GM23338 (cell line): ENCODE results near the gene POR. TPM values are rescaled to one million over a fixed set of nuclear protein-coding genes. Genes with fewer than 3 reads are reported as not detected.

Source experiments
- ATAC-seq: fragments of 200-7000 bp; cut with Tn5 transposase; 3 replicates; pipeline ENCODE4 v1.9.1; 2020
- DNase-seq: peaks from one replicate; pipeline ENCODE4 v3.0.0-alpha.2; 2015; ENCODE audit warnings: low spot score
- H2AFZ ChIP-seq: fragments of 200-600 bp; sonication (generic); 2 replicates; pipeline ENCODE4 v1.8.0; 2016; ENCODE audit warnings: antibody characterized with exemption, mild to moderate bottlenecking, moderate library complexity
- H3F3A ChIP-seq: fragments of 200-600 bp; sonication (generic); replicated peaks from 2 replicates; pipeline ENCODE4 v1.8.0; 2017; ENCODE audit warnings: antibody characterized with exemption, mixed run types, low read depth
- H3K27ac ChIP-seq: fragments of 200-600 bp; sonication (generic); 2 replicates; pipeline ENCODE4 v1.6.1; 2016; ENCODE audit warnings: low read depth
- H3K27me3 ChIP-seq: fragments of 200-600 bp; sonication (generic); 2 replicates; pipeline ENCODE4 v1.8.0; 2016; ENCODE audit warnings: mild to moderate bottlenecking, mixed run types, moderate library complexity; ENCODE audit not compliant: insufficient read depth
- H3K36me3 ChIP-seq: fragments of 200-600 bp; sonication (generic); 2 replicates; pipeline ENCODE4 v1.8.0; 2016; ENCODE audit warnings: mild to moderate bottlenecking; ENCODE audit not compliant: insufficient read depth
- H3K4me1 ChIP-seq: fragments of 200-600 bp; sonication (generic); 2 replicates; pipeline ENCODE4 v1.8.0; 2016; ENCODE audit warnings: mild to moderate bottlenecking, moderate library complexity; ENCODE audit not compliant: insufficient read depth
- H3K4me2 ChIP-seq: fragments of 200-600 bp; sonication (generic); 2 replicates; pipeline ENCODE4 v1.7.1; 2017; ENCODE audit warnings: mixed run types
- H3K4me3 ChIP-seq: fragments of 200-600 bp; sonication (generic); 2 replicates; pipeline ENCODE4 v1.6.1; 2016; ENCODE audit warnings: mixed run types
- H3K79me2 ChIP-seq: fragments of 200-600 bp; sonication (generic); replicated peaks from 2 replicates; pipeline ENCODE4 v1.8.0; 2017; ENCODE audit warnings: mild to moderate bottlenecking; ENCODE audit not compliant: insufficient read depth
- H3K9me2 ChIP-seq: fragments of 200-600 bp; sonication (generic); 2 replicates; pipeline ENCODE4 v1.8.0; 2017; ENCODE audit not compliant: insufficient read depth
- H4K20me1 ChIP-seq: fragments of 200-600 bp; sonication (generic); replicated peaks from 2 replicates; pipeline ENCODE4 v1.8.0; 2017; ENCODE audit warnings: mild to moderate bottlenecking; ENCODE audit not compliant: insufficient read depth
- H3K27ac Mint-ChIP-seq: 2 replicates; pipeline ENCODE4 v1.8.0; 2020; ENCODE audit warnings: inconsistent platforms, mild to moderate bottlenecking, moderate library complexity, mixed read lengths
- H3K27me3 Mint-ChIP-seq: 3 replicates; pipeline ENCODE4 v1.8.0; 2022; ENCODE audit warnings: low read depth, mild to moderate bottlenecking, moderate library complexity, mixed read lengths, inconsistent platforms; ENCODE audit not compliant: insufficient read depth, poor library complexity
- H3K36me3 Mint-ChIP-seq: 3 replicates; pipeline ENCODE4 v1.8.0; 2021; ENCODE audit warnings: low read depth, mild to moderate bottlenecking, inconsistent platforms, moderate library complexity, mixed read lengths
- H3K4me1 Mint-ChIP-seq: 3 replicates; pipeline ENCODE4 v1.8.0; 2020; ENCODE audit warnings: mild to moderate bottlenecking, inconsistent platforms, mixed read lengths
- H3K4me3 Mint-ChIP-seq: 3 replicates; pipeline ENCODE4 v1.8.0; 2021; ENCODE audit warnings: moderate library complexity, mild to moderate bottlenecking, inconsistent platforms, mixed read lengths
- H3K9me3 Mint-ChIP-seq: 3 replicates; pipeline ENCODE4 v1.8.0; 2020; ENCODE audit warnings: moderate library complexity, mild to moderate bottlenecking, inconsistent platforms, mixed read lengths
- CREB1 ChIP-seq: fragments of 250-450 bp; sonication (Bioruptor Pico); IDR thresholded peaks from 2 replicates; pipeline ENCODE4 v1.5.0; 2020; ENCODE audit warnings: low read depth, mild to moderate bottlenecking, moderate library complexity
- EZH2 ChIP-seq: fragments of 200-600 bp; sonication (generic); IDR thresholded peaks from one replicate; pipeline ENCODE4 v1.8.0; 2017; ENCODE audit warnings: antibody characterized with exemption, mild to moderate bottlenecking, low read depth; ENCODE audit not compliant: unreplicated experiment
- EZH2phosphoT487 ChIP-seq: fragments of 200-600 bp; sonication (generic); IDR thresholded peaks from one replicate; pipeline ENCODE4 v1.8.1; 2018; ENCODE audit warnings: antibody characterized with exemption; ENCODE audit not compliant: unreplicated experiment
- JUNB ChIP-seq: IDR thresholded peaks from one replicate; pipeline ENCODE4 v1.6.1; 2016; ENCODE audit warnings: antibody characterized with exemption; ENCODE audit not compliant: unreplicated experiment
- NANOG ChIP-seq: IDR thresholded peaks from 2 replicates; pipeline ENCODE4 v1.6.1; 2016; ENCODE audit warnings: antibody characterized with exemption, borderline replicate concordance
- POLR2AphosphoS5 ChIP-seq: IDR thresholded peaks from 2 replicates; pipeline ENCODE4 v1.6.1; 2016; ENCODE audit warnings: antibody characterized with exemption, low read depth
- STAT1 ChIP-seq: IDR thresholded peaks from one replicate; pipeline ENCODE4 v1.6.1; 2016; ENCODE audit warnings: antibody characterized with exemption; ENCODE audit not compliant: unreplicated experiment
- ZNF114 ChIP-seq: fragments of 250-450 bp; sonication (Bioruptor Pico); IDR thresholded peaks from 2 replicates; pipeline ENCODE4 v1.5.0; 2020; ENCODE audit warnings: mild to moderate bottlenecking, moderate library complexity
- ZNF331 ChIP-seq: fragments of 250-450 bp; sonication (Bioruptor Pico); IDR thresholded peaks from 2 replicates; pipeline ENCODE4 v1.5.0; 2020; ENCODE audit warnings: low read depth, mild to moderate bottlenecking, moderate library complexity
- polyA plus RNA-seq: library from polyadenylated mRNA; unstranded; fragments of >200 nt; fragmentation: Nextera tagmentation; extraction: Ambion mirVana; gene quantifications from 2 replicates; pipeline ENCODE4 v1.2.1, GENCODE V29; 2016
- total RNA-seq: library from RNA; depleted of rRNA; stranded (reverse); fragments of >200 nt; shearing (Covaris generic); gene quantifications from 2 replicates; pipeline ENCODE4 v1.2.3, GENCODE V29; 2014
- TF ChIP-seq, protein P1 (sequence below): IDR thresholded peaks from one replicate; pipeline ENCODE4 v1.6.1; 2018; ENCODE audit warnings: antibody characterized with exemption; ENCODE audit not compliant: unreplicated experiment
- TF ChIP-seq, protein P2 (sequence below): IDR thresholded peaks from 2 replicates; pipeline ENCODE4 v1.6.1; 2016; ENCODE audit warnings: antibody characterized with exemption

The POR gene
- total and polyA plus RNA-seq, 2 experiments from 2014 or later, result 126 to 164 TPM

DNA sequence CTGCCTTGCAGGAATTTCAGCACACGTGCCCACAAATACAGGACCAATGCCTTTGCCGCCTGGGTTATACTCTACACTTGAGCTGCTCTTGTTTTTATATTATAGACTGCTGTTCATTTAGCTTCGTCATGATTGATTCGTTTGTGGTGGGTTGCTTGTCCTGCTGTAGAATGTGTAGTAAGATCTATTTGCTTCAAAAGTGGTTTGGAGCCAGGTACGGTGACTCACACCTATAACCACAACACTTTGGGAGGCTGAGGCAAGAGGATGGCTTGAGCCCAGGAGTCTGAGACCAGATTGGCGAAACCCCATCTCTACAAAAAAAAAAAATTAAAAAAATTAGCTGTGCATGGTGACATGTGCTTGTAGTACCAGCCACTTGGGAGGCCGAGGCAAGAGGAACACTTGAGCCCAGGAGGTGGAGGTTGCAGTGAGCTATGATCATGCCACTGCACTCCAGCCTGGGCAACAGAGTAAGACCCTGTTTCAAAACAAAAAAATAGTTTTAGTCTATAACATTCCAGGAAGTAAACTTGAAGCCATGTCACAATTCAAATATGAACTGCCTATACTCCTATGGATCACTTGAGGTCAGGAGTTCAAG is 45.1 kb upstream of the POR start:
- Histone ChIP-seq H3K27me3 (no peaks in the 10 kb centered on the region), H3K36me3 (no peaks in the 10 kb centered on the region), H3K27ac (no peak overlapping the region), H3K9me2 (no peaks in the 10 kb centered on the region), H3F3A (no peaks in the 10 kb centered on the region), H3K4me1 (no peaks in the 10 kb centered on the region), H2AFZ (no peak overlapping the region), H3K4me3 (no peak overlapping the region), H3K4me2 (no peak overlapping the region), H3K79me2 (no peaks in the 10 kb centered on the region), H4K20me1 (no peaks in the 10 kb centered on the region)
- no peak overlapping the region for H3K4me3 Mint-ChIP-seq
- H3K36me3 Mint-ChIP-seq, result no peaks in the 10 kb centered on the region
- no peaks in the 10 kb centered on the region for H3K27me3 Mint-ChIP-seq
- no peaks in the 10 kb centered on the region for H3K9me3 Mint-ChIP-seq
- no peak for ATAC-seq
- peaks cover 3% of the 10 kb centered on the region; the same call in 2 of the 3 replicates for H3K4me1 Mint-ChIP-seq
- TF ChIP-seq ZNF331 (no peak), EZH2phosphoT487 (no peak), ZNF114 (CRISPR knock-in tag) (no peak), CREB1 (CRISPR knock-in tag) (no peak), STAT1 (no peak), NANOG (no peak), JUNB (no peak), EZH2 (no peak)
- TF ChIP-seq, protein P1, sequence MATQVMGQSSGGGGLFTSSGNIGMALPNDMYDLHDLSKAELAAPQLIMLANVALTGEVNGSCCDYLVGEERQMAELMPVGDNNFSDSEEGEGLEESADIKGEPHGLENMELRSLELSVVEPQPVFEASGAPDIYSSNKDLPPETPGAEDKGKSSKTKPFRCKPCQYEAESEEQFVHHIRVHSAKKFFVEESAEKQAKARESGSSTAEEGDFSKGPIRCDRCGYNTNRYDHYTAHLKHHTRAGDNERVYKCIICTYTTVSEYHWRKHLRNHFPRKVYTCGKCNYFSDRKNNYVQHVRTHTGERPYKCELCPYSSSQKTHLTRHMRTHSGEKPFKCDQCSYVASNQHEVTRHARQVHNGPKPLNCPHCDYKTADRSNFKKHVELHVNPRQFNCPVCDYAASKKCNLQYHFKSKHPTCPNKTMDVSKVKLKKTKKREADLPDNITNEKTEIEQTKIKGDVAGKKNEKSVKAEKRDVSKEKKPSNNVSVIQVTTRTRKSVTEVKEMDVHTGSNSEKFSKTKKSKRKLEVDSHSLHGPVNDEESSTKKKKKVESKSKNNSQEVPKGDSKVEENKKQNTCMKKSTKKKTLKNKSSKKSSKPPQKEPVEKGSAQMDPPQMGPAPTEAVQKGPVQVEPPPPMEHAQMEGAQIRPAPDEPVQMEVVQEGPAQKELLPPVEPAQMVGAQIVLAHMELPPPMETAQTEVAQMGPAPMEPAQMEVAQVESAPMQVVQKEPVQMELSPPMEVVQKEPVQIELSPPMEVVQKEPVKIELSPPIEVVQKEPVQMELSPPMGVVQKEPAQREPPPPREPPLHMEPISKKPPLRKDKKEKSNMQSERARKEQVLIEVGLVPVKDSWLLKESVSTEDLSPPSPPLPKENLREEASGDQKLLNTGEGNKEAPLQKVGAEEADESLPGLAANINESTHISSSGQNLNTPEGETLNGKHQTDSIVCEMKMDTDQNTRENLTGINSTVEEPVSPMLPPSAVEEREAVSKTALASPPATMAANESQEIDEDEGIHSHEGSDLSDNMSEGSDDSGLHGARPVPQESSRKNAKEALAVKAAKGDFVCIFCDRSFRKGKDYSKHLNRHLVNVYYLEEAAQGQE, result no peak
- DNase-seq, result no peak
- H3K27ac Mint-ChIP-seq, result no peak overlapping the region

- H3K36me3 Mint-ChIP-seq, result no peaks in the 10 kb centered on the region
- no peaks in the 10 kb centered on the region for H3K9me2 ChIP-seq
- H3F3A ChIP-seq, result no peaks in the 10 kb centered on the region
- H3K4me3 ChIP-seq, result no peak overlapping the region
- H3K4me3 Mint-ChIP-seq, result no peak overlapping the region
- H3K27me3 Mint-ChIP-seq, result no peaks in the 10 kb centered on the region
- DNase-seq (no peak), ATAC-seq (no peak)
- H3K9me3 Mint-ChIP-seq, result no peaks in the 10 kb centered on the region
- no peaks in the 10 kb centered on the region for H3K79me2 ChIP-seq
- no peaks in the 10 kb centered on the region for H4K20me1 ChIP-seq
- H3K4me1 ChIP-seq, result no peaks in the 10 kb centered on the region
- H3K27ac Mint-ChIP-seq, result no peak overlapping the region
- TF ChIP-seq, protein P1, result no peak
- TF ChIP-seq POLR2AphosphoS5 (no peak), EZH2phosphoT487 (no peak)
- TF ChIP-seq, protein P2, sequence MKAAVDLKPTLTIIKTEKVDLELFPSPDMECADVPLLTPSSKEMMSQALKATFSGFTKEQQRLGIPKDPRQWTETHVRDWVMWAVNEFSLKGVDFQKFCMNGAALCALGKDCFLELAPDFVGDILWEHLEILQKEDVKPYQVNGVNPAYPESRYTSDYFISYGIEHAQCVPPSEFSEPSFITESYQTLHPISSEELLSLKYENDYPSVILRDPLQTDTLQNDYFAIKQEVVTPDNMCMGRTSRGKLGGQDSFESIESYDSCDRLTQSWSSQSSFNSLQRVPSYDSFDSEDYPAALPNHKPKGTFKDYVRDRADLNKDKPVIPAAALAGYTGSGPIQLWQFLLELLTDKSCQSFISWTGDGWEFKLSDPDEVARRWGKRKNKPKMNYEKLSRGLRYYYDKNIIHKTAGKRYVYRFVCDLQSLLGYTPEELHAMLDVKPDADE, result no peak
- H2AFZ ChIP-seq, result no peak overlapping the region
- no peak overlapping the region for H3K4me2 ChIP-seq
- no peak overlapping the region for H3K27ac ChIP-seq
- no peaks in the 10 kb centered on the region for H3K27me3 ChIP-seq
- no peaks in the 10 kb centered on the region for H3K36me3 ChIP-seq
- H3K4me1 Mint-ChIP-seq, result peaks cover 3% of the 10 kb centered on the region; the same call in 2 of the 3 replicates
Measured at GRCh38 chr7:75870557-75871161, 44.3 kb upstream of the POR start.
